Activated naive CD4-positive, alpha-beta T cell treated with anti-CD3 and anti-CD28 coated beads, Interleukin-2, amount 50 U/mL, for 16 hours (primary cell): ENCODE data around the gene HIP1.
A peak's percentile ranks its signal among the peaks of the same experiment; 100 is the strongest.
"Not testable (repeated sequence)": the region's sequence is repeated elsewhere in the genome, so short reads cannot be mapped to it uniquely, and the experiment has no call there.

Experiments used
- DNase-seq: peaks from one replicate; pipeline ENCODE4 v3.0.0-alpha.2; 2020

Gene HIP1

GRCh38 chr7:75738975-75739795, 444 bp upstream of the HIP1 start:
- peak; percentile 100 for DNase-seq

GRCh38 chr7:75737856-75738603, 711 bp downstream of the HIP1 start:
- DNase-seq, result no peak

GRCh38 chr7:75735581-75736350, 3.0 kb downstream of the HIP1 start:
- DNase-seq, result no peak

DNA sequence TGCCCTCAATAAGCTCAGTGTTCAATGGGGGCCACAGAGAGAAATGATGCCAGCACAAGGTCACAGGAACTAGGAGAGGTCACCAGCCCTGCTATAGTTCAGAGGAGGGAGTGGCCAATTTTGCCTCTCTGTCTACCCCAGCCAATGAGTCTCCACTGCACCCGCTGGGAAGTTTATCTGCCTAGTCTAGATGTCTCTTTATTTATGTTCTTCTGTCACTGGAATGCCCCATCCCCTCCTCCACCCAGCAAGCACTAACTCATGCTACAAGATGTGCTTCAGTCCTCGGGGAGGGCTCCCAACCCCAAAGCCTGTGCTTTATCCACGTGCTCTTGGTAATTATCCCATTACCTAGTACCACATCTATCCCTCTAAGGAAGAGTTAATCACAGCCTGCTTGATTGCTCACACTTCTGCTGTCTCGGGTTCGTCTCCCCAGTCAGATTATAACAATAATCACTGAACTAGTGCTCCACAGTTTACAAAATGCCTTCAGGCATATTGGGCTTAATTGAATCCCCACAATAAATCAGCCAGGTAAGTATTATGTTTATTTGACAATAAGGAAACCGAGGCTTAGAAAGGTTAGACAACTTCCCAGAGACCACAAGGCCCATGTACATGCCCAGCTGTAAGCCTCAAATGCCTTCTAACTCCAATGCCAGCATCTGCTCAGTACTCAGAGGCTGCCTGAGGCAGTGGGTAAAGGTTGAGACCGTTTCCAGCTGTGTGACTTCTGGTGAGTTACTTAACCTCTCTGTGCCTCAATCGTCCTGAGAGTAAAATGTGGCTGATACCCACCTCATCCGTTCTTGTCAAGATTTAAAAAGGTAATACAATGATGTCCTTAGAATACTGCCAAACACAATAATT, 3.9 kb downstream of the HIP1 start:
- no peak for DNase-seq

DNA sequence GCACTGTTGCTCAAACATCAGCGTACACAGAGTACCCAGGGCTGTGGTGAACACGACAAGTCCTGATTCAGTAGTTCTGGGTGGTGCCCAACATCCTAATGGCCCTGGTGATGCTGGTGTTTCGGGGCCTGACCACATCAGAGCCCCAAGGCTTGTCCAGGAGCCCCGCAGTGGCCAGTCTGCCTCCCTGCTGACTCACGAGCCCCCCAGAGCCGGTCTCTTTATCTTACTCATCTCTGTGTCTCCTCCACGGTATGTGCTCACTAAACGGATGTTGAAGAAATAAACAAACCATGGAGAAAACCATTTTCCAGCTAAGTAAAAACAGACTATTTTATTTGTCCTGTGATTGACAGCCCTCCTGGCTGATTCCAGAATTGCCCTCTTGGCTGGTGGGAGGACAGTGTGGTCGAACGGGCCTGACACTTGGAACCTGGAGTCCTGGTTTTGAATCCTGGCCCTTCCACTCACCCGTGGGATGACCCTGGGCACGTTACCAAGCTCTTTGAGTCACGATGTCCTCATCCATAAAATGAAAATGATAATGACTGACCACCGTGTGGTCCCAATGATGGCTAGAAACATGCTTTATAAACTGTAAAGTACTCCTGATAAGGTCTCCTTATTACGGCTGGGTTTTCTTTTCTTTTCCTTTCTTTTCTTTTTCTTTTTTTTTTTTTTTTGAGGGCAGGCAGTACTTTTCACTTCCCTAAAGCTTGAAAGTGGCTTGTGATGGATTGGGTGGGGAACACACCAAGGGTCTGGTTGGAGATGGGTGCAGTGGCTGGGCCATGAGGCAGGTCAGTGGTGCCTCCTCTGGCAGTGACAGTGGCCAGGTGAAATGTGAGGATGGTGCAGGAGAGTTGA, 5.7 kb downstream of the HIP1 start:
- DNase-seq, result no peak

- no peak for DNase-seq
Observed at GRCh38 chr7:75732016-75732521, 6.7 kb downstream of the HIP1 start.

DNA sequence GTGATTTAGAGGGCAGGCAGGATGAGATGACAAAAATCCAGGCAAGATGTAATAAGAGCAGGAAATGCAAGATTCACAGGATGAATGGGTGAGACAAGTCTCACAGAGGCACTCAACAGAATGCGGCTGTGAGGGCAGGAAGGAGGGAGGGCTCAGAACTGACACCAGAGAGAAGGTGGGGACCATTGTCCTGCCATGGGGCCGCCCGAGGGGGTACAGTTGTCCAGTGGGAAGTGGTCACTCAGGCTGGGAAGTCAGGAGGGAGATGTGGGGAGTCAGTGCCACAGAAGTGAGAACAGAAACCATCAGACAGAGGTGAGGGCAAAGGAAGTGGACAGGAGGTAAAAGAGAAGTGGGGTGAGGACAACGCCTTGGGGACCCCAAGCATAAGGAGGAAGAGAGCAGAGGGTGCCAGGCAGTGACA, 8.9 kb downstream of the HIP1 start:
- DNase-seq, result no peak

GRCh38 chr7:75727881-75728593, 10.7 kb downstream of the HIP1 start:
- DNase-seq, result no peak

DNA sequence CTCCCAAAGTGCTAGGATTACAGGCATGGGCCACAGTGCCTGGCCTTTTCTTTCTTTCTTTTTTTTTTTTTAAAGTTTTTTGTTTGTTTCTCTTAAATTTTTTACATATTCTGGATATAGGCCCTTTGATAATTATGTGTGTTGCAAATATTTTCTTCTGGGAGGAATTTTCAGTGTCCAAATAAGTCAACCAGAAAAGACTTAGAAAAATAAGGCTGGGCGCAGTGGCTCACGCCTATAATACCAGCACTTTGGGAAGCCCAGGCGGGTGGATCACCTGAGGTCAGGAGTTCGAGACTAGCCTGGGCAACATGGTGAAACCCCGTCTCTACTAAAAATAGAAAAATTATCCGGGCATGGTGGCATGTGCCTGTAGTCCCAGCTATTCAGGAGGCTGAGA, 11.4 kb downstream of the HIP1 start:
- DNase-seq, result not testable (repeated sequence)

- DNase-seq, result no peak
Observed at GRCh38 chr7:75725306-75725705, 13.4 kb downstream of the HIP1 start.

GRCh38 chr7:75723444-75723843, 15.3 kb downstream of the HIP1 start:
- no peak for DNase-seq

DNA sequence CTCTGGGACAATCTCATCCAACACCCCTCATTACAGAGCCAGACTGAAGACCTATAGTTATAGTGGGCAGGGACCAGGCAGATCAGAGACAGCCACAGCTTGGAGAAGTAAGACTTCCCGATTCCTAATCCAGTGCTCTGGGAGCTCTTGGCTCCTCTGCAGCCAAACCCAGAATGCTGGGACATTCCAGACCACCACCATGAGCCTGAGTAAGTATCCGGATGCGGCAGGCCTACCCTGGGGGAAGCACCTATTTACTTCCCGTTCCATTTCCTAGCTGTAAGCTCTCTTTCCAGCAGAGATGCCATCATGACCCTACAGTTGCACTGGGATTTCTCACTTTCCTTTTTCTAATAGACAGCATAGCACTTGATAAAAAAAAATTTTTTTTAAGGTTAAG, 16.4 kb downstream of the HIP1 start:
- no peak for DNase-seq

DNA sequence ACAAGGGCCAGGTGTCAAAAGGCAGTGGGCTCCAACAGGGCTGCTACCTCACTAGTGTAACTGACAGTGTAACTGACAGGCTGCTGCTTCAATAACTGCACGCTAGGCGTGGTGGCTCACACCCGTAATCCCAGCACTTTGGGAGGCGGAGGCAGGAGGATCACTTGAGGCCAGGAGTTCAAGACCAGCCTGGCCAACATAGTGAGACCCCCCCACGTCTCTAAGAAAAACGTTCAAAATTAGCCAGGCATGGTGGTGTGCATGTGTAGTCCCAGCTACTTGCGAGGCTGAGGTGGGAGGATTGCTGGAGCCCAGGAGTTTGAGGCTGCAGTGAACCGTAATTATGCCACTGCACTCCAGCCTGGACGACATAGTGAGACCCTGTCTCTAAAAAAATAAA, 16.8 kb downstream of the HIP1 start:
- DNase-seq, result not testable (repeated sequence)

DNA sequence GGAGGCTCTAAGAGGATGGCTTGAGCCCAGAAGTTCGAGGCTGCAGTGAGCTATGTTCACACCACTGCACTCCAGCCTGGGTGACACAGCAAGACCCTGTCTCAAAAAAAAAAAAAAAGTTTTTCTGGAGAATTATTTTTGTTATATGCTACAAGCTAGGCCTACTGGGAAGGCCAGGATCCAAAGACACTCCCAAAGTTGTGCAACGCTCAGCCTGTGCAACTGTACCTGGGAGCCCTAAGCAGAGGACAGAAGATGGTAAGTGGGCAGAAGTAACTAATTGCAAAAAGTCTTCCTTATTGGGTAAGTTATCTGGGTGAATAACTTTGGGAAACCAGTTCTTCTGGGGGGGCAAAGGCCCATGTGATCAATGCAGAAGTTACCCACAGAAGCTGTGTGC, 17.3 kb downstream of the HIP1 start:
- no peak for DNase-seq

DNA sequence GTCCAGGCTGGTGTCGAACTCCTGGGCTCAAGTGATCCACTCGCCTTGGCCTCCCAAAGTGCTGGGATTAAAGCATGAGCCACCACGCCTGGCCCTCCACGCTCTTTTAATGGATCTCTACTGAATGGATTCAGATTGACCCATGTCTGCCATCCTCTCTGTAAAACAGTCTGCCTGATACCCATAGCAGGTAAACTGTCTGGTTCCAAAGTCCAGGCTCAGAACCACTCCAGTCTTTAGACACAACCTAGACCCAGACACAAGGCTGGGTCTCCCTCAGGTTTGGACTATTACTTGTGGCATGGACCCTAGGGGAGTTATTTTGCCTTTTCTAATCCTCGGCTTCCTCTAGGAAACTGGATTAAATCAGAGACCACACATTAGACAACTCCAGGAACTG, 19.1 kb downstream of the HIP1 start:
- no peak for DNase-seq

GRCh38 chr7:75718390-75719031, 20.2 kb downstream of the HIP1 start:
- DNase-seq, result no peak

DNA sequence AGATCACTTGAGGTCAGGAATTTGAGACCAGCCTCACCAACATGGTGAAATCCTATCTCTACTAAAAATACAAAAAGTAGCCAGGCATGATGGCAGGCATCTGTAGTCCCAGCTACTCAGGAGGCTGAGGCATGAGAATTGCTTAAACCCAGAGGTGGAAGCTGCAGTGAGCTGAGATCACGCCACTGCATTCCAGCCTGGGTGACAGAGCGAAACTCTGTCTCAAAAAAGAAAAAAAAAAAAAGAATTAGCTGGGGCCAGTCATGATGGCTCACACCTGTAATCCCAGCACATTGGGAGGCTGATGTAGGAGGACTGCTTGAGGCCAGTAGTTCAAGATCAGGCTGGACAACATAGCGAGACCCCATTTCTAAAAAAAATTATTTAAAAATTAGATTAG, 21.0 kb downstream of the HIP1 start:
- not testable (repeated sequence) for DNase-seq

DNA sequence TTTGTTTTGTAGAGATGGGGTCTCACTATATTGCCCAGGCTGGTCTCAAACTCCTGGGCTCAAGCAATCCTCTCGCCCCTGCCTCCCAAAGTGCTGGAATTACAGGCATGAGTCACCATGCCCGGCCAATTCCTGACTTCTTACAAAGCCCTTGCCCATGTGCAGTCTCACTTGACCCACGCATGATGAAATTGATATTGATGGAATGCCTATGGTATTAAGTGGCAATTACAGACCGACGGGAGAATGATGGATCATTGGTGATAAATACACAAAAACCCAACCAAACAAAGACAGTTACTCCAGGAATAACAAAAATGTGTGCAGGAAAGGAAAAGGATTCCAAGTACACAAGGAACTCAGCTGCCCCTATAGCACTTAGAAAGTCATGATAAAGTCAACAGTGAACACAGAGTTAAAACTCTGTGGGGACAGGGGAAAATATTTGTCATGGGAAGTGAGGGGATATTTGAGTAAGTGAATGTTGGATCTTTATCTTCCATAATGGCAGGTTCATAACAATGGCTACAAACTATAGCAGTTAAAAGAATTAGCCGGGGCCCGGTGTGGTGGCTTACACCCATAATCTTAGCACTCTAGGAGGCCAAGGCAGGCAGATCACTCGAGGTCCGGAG, 21.6 kb downstream of the HIP1 start:
- DNase-seq, result no peak

- no peak for DNase-seq
Observed at GRCh38 chr7:75715864-75716263, 22.9 kb downstream of the HIP1 start.
